GM21825 (cell line): ENCODE measurements around the gene OXER1.

Source experiments
- ATAC-seq: cut with Tn5 transposase; IDR thresholded peaks from one replicate; pipeline ENCODE4 v1.9.1; 2021; ENCODE audit warnings: mild to moderate bottlenecking, moderate library complexity; ENCODE audit not compliant: unreplicated experiment

The OXER1 gene

GRCh38 chr2:42794271-42795046 is 30.5 kb upstream of the OXER1 start:
- no peak for ATAC-seq

- no peak for ATAC-seq
These were observed 29.7 kb upstream of the OXER1 start for GRCh38 chr2:42793334-42794270.

DNA sequence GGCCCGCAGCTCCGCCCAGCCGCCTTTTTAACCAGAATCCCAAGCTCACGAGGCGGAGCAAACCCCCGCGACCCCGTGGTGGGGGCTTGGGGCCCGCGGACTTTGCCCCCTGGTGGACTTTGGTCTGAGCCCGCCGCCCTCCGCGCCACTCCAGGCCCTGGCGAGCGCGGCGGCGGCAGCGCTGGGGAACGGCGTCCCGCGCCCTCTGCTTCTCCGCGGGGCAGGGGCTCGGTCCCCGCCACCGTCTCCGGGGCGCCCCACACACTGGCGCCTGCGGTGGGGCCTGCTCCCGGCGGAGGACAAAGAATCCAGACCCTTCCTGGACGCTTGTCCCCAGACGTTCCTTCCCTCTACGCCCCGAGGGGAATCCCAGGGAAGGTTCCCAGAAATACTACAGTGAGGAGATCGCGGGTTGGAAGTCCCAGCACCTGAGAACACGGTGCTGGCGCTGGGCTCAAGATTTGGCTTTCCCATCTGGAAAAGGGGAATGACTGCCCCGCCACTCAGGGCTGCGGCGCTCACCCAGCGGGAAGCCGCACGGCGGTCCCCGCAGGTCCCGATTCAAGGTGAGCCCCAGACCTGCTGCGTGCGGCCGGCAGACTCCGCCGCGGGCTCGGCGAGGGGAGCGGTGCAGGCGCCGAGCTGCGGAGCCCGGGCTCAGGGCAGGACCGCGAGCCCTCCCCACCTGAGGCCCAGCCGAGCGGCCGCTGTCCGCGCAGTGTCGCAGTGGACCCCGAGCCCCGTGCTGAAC is 28.8 kb upstream of the OXER1 start, which contains the start of gene HAAO:
Gene HAAO (minus strand): TSS at position 1 of the 751 bp plus-strand sequence. CDS start 47 bp downstream, outside the sequence.
- ATAC-seq: peak; percentile 28

- peak; percentile 19 for ATAC-seq
These were observed 28.2 kb upstream of the OXER1 start for GRCh38 chr2:42792087-42792582.

GRCh38 chr2:42791606-42792005 is 27.7 kb upstream of the OXER1 start:
- ATAC-seq: no peak

DNA sequence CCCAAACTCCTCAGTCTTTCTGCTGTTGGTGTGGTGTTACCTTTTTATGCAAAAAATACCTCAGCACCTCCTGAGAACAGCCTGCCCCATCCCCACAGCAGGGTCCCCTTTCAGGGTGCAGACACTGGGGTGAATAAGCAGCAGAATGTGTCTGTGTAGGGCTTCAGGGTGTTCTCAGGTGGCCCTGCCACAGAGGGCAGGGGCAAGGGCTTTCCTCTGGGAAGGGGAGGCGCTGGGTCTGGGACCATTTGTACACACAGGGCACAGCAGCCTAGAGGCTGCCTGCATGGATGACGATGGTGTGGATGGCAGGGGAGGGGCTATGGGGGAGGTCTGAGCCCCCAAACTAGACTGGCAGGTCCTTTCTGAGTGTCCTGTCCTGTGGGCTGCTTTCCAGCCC is 25.8 kb upstream of the OXER1 start:
- no peak for ATAC-seq

- ATAC-seq: no peak
These were observed 24.9 kb upstream of the OXER1 start for GRCh38 chr2:42788882-42789281.

GRCh38 chr2:42788478-42788793 is 24.5 kb upstream of the OXER1 start:
- no peak for ATAC-seq

DNA sequence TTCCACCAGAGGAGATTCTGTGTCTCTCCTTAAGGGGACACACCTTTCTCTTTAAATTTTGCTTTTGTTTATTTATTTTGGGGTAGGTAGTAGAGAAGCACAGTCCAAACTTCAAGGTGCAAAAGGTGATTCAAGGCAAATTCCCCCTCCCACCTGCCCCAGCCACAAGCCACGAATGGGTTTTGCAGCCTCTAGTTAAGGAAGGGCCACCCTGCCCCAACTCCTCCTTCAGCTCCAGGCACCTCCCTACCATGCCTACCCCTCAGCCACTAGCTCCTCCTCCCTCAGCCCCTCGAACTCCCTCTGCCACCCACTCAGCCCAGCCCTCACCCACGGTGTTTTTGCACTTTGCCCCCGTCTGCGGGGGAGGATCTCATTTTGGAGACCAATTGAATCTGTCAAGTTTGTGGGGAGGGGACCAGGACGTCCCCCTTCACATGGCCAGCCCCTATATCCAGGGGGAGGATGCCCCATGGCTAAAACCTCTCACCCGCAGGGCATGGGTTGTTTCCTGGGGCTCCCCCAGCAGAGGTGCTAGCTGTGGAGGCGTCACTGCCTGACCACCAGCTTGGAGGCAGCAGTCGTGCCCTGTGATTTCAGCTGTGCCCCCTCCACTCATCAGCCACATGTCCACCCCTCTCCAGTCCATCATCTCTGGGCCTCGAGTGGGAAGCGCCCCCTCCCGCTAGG is 24.0 kb upstream of the OXER1 start:
- ATAC-seq: no peak

- no peak for ATAC-seq
These were observed 23.5 kb upstream of the OXER1 start for GRCh38 chr2:42787424-42787787.

DNA sequence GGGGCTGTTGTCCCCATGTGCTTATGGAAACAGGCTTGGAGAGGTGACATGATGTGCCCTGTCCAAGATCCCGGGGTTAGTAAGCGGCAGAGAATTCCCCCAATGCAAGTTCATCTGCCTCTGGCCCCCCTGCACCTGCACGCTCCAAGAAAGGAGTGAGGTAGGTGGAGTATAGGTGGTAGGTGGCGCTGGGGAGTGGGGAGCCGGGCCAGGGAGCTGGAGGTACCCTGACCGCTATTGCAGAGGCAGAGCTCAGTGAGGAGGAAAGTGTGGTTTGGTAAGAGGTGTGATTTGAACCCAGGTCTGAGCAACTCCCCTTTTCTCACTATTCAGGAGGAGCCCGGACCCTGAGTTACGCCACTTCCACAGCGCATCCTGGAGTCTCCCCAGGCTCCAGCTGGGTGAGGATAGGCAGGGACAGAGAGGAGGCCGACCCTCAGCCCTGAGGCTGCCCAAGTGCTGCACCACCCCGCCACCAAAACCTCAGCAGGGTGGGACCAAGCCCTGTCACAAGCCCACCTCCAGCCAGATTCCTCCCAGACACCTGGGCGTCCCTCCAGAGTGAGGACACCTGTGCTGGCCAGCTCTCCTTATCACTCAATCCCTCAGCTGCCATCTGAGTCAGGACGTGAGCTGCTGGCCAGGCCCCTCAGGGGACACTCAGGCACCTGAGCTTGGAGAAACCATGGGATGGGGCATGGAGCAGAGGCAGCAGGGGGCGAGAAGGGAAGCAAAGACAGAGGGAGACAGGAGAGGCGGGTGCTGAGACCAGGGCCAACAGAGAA is 22.8 kb upstream of the OXER1 start:
- no peak for ATAC-seq

DNA sequence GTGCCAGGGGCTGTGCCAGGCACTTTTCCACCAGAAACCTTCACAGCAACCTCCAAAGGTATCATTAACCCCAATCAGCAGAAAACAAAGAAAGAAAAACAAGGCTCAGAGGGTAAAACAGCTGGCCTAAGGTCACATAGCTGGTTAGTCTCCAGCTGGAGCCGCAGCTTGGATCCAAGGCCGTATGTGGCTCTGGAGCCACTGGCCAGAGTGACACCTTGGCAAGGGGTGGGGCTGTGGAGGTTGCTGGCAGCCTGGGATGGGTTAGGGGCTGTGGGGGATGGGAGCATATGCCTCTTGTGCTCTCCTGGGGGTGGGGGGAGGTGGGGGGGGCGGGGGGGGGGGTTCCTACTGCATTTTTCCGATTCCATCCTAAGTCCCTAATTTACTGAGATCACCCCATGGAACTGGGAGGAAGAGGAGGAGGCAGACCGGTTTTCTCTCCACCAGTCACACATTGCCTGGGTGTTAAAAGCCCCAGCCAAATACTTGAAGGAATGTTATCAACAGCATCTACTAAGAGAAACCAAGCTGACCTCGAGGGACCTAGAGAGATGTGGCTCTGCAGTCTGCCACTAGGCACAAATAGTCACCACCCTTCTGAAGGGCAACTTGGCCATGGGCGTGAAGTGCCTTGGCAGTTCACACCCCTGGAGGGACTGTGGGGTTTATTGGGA is 20.4 kb upstream of the OXER1 start:
- no peak for ATAC-seq

DNA sequence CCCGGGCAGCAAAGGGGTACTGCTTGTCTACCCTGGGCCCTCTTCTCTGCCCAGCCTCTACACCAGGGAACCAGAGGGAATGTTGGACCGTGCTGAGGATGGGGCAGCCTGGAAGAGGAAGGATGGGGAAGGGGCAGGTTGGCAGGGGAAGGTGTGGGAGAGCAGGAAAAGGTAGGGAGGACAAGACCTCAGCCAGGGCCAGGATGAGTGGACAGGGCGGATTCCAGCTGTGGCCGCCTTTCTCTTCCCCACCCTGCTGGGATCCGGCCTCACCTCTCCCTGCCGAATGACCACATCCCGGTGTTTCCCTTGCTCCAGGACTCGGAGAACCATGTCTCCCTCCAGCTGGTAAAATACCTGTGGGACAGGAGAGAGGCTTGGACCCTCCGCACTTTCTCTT is 19.6 kb upstream of the OXER1 start:
- no peak for ATAC-seq

DNA sequence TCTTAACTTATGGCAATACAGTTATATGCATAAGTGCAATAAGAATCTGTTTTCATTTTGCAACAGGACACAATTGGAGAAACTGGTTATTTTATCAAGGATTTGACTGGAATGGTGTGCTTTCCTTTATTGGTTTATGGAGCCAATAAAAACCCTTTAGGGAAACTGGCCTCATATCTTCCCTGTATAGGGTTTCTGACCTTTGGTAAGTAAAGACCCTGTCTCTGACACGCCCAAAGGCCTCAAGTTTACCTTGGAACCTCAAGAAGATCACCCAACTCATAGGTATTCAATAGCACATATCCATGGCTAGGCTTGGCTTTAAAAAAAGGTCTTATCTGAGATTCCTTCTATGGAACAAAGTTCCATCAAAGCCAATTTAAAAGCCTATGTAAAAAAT is 17.2 kb upstream of the OXER1 start:
- no peak for ATAC-seq

DNA sequence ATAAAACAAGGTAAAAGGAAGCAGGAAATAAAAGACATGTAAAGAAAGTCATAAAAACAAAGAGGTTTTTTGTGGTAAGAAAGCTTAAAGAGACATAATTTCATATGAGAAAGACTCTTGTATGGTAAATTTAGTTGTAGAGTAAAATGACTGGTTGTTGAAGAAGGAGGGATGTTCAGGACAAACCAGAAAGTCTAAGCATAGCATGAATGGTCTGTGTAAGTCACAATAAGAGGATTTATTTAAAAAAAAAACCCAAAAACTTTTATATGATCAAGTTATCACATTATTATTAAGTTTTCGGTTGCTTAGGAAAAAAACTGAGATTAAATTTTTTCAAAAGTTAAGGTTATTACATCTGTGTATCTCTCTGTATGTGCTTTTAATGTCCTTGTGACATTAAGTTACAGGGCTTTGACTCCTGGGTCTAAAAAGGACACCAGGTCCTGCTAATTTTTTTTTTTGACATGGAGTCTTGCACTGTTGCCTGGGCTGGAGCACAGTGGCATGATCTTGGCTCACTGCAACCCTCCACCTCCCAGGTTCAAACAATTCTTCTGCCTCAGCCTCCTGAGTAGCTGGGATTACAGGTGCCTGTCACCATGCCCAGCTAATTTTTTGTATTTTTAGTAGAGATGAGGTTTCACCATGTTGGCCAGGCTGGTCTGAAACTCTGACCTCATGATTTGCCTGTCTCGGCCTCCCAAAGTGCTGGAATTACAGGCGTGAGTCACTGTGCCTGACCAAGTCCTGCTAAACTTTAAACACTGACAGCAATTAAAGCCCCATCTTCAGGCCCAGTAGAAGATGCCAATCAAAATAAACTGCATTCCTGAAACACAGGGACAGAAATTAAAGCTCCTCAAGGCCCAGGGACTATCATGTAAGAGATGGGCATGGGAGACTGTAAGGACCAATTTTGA is 14.2 kb upstream of the OXER1 start:
- ATAC-seq: no peak

DNA sequence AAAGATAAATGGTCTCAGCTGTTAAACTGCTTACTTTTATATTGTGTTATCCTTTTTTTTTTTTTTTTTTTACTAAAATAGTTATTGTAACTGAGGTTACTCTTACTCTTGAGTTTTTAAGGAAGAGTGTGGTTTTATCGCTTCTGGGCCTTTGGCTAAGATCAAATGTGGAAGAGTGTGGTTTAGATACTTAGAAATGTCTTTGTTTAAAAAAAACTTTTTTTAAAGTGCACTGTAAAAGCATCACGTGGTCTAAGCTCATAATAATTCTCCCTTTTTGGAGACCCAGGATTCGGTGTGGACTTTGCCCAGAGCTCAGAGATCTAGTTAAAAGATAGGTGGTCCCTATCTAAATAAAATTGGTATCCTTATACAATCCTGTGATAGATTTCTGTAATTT is 11.9 kb upstream of the OXER1 start:
- ATAC-seq: no peak

DNA sequence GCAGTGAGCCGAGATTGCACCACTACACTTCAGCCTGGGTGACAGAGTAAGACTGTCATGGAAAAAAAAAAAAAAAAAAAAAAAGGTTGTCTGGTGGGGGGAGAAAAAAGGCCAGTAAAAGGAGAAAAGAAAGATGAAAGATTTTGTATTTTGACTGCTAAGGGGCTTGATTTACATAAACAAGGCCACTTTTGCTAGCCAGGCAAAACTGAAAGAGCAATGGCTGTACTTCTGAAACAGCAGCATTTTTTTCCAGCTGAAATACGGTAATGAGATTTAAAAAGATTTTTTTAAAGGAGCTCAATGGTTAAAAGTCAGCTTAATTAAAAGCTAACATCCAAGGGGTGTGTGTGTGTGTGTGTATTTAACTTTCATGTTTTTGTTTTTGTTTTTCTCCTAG is 11.3 kb upstream of the OXER1 start:
- ATAC-seq: peak; percentile 45

DNA sequence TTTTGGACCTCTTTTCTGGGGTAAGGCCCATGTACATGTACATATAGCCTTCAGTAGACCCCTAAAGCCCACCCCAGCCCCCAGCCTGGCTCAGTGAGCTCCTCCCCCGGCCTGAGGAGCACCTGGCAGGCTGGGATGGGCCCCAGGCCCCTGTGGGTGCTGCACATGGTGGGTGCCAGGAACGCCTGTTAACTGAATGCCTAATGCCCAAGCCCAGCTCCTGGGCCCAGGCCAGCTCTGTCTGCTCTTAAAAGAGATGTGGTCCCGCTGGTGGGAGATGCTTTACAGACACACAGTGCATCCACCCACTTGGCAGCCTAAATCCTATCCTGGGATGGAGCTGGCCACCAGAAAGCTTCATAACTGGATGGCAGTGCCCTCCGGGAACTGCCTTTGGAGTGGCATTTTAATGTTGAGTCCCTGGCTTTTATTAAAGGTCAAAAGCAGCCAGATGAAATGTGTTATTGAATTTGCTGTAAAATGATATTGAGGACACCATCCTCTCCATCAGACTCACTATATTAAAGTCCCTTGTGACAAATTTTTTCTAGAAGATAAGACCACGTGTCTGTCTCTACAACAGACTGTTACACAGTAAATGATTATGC is 7.7 kb upstream of the OXER1 start:
- ATAC-seq: no peak
